HTR-8/SVneo (cell line): Measurements from ENCODE around the gene TELO2.
A peak's percentile ranks its signal among the peaks of the same experiment; 100 is the strongest.
"Not testable (repeated sequence)": the region's sequence is repeated elsewhere in the genome, so short reads cannot be mapped to it uniquely, and the experiment has no call there.

Source experiments
- DNase-seq: peaks from one replicate; pipeline ENCODE4 v3.0.0; 2011; ENCODE audit warnings: low spot score, mixed read lengths; ENCODE audit not compliant: insufficient read length
- FAIRE-seq: peaks from 2 replicates; lab custom pipeline; 2011; peaks lifted over from hg19 to GRCh38; lab: Jason Lieb, UNC

The TELO2 gene

GRCh38 chr16:1474082-1474795, 18.9 kb upstream of the TELO2 start:
- FAIRE-seq (no peak), DNase-seq (no peak)

- FAIRE-seq (peak; percentile 99), DNase-seq (peak; percentile 94)
Observed at GRCh38 chr16:1474796-1475551, 18.2 kb upstream of the TELO2 start, which contains the start of gene CLCN7. TSS of gene CLCN7 (minus strand) at chr16:1475028. CDS start at chr16:1474974, 54 bp downstream.

- FAIRE-seq (no peak), DNase-seq (no peak)
Observed at GRCh38 chr16:1475552-1476114, 17.5 kb upstream of the TELO2 start.

GRCh38 chr16:1477033-1477432, 16.1 kb upstream of the TELO2 start:
- DNase-seq (no peak), FAIRE-seq (no peak)

GRCh38 chr16:1478937-1479336, 14.2 kb upstream of the TELO2 start:
- not testable (repeated sequence) for DNase-seq, FAIRE-seq

GRCh38 chr16:1481906-1482835, 11.0 kb upstream of the TELO2 start:
- FAIRE-seq (no peak), DNase-seq (no peak)

- no peak for DNase-seq
- no peak for FAIRE-seq
Observed at GRCh38 chr16:1485847-1486496, 7.2 kb upstream of the TELO2 start.

- DNase-seq (no peak), FAIRE-seq (no peak)
Observed at GRCh38 chr16:1486551-1487390, 6.4 kb upstream of the TELO2 start.

GRCh38 chr16:1487395-1488053, 5.6 kb upstream of the TELO2 start:
- no peak for FAIRE-seq
- no peak for DNase-seq

- FAIRE-seq (no peak), DNase-seq (no peak)
Observed at GRCh38 chr16:1488054-1488601, 5.0 kb upstream of the TELO2 start.

GRCh38 chr16:1488619-1489018, 4.5 kb upstream of the TELO2 start, which contains the start of gene PTX4:
TSS of gene PTX4 (minus strand) at chr16:1488944. CDS start at chr16:1488909, 35 bp downstream.
- DNase-seq (no peak), FAIRE-seq (no peak)

- DNase-seq, result no peak
- no peak for FAIRE-seq
Observed at GRCh38 chr16:1489077-1489476, 4.1 kb upstream of the TELO2 start.

GRCh38 chr16:1491327-1491726, 1.8 kb upstream of the TELO2 start:
- no peak for DNase-seq
- FAIRE-seq, result peak; percentile 9

GRCh38 chr16:1492082-1492922, 858 bp upstream of the TELO2 start:
- FAIRE-seq, result no peak
- no peak for DNase-seq

- FAIRE-seq, result no peak
- peak; percentile 18 for DNase-seq
Observed at GRCh38 chr16:1493746-1494094, 560 bp downstream of the TELO2 start.

GRCh38 chr16:1494129-1494640, 1.0 kb downstream of the TELO2 start:
- FAIRE-seq (no peak), DNase-seq (peak; percentile 45)

GRCh38 chr16:1494711-1495110, 1.6 kb downstream of the TELO2 start:
- FAIRE-seq (no peak), DNase-seq (no peak)
